NCI-H1092 treated with DMSO at 0.1 percent for 48 hours (cell line): Measurements from ENCODE around the gene RAB11FIP5.
"Not testable (repeated sequence)": the region's sequence is repeated elsewhere in the genome, so short reads cannot be mapped to it uniquely, and the experiment has no call there.

Experiments
- DNase-seq: peaks from one replicate; lab custom pipeline; 2025; lab: John Stamatoyannopoulos, UW

RAB11FIP5 gene

DNA sequence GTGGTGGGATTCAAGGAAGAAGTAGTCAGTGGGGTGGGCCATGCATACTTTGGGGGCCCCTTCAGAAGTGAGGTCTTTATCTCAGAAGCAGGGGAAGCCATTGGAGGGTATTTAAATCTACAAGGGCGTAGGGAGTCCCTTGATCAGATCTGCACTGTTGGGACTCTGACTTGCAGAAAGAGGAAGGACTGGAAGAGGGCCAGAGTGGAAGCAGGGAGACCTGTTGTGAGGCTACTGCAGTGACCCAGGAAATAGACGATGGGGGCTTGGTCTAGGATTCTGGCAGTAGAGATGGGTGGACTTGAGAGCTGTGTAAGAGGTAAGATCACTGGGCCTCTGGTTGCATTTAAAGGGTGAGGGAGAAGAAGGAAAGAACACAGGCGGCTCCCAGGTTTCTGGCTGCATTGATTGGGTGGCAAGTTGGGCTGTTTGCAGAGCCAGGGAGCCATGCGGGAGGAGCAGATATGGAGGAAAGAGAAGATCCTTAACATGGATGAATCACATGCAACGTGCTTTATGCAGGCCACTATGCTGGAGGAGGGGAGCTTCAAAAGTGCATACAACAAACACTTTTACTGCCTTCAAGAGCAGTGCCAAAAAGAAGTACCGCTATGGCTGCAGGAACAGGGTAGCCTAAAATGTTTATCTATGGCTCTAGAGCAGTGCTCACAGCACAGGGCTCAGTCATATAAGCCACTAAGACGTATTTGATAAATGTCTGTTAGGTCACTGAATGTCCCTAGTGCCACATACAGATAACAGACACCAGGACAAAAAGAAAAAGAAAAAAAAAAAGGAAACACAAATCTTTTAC lies 43.5 kb downstream of the RAB11FIP5 start:
- no peak for DNase-seq

GRCh38 chr2:73068147-73068546 lies 44.6 kb downstream of the RAB11FIP5 start:
- no peak for DNase-seq

DNA sequence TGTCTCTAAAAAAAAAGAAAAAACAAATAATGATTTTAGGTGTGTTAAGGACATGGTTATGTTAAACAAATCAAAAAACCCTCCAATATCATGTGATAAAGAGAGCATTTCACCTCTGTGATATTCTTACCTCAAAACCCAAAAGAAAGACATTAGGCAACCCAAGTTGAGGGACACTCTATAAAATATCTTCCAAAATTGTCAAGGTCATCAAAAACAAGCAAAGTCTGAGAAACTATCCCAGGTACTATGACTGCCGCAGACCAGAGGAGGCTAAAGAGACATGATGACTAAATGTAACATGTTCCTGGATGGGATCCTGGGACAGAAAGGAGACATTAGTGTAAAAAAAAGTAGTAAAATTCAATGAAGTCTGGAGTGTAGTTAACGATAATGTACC lies 45.7 kb downstream of the RAB11FIP5 start:
- no peak for DNase-seq

DNA sequence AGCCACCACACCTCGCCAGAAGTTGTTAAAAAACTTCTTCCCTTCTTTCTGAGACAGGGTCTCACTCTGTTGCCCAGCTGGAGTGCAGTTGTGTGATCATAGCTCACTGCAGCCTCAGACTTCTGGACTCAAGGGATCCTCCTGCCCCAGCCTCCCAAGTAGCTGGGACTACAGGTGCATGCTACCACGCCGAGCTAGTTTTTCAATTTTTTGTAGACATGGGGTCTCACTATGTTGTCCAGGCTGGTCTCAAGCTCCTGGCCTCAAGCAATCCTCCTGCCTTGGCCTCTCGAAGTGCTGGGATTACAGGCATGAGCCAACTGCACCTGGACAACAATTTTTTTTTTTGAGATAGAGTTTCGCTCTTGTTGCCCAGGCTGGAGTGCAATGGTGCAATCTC lies 47.7 kb downstream of the RAB11FIP5 start:
- not testable (repeated sequence) for DNase-seq

DNA sequence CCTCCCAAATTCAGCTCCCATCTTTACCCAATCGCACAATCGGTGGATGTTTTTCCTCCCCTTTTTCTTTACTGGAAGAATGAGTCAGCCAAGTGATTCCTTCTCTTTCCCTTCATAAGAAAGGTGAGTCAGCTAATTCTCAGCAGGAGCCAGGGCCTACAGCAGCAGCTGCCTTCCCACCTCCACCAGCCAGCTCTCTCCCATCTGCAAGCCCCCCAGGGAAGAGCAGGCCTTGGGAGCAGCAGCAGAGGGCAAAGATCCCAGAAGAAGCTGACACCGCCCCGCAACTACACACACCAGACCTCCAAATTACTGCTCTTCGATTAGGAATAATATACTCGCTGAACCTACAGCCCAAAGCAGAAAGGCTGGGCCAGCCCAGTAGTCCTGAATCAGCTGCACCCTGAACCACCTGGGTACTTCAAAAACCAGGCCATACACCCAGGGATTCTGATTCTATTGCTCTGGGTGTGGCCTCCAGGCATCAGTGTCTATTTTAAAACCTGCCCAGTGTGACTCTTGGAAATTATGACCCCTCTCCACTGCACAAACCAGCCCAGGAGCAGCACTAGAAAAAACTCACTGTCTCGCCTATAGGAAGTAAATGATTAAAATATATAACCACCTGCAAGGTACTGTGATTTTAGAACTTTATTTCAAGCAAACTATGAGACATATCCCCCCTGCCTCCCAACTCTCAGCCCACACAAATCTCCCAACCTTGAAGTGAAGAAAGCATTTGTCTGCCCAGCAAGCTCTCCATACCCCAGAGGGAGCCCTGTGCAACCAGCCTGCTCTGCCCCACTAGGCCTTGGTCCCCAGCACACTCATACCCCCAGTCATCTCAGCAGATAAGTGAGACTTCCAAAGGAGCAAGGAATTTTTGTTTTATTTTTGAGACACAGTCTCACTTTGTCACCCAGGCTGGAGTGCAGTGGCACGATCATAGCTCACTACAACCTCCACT lies 48.6 kb downstream of the RAB11FIP5 start:
- DNase-seq, result no peak

DNA sequence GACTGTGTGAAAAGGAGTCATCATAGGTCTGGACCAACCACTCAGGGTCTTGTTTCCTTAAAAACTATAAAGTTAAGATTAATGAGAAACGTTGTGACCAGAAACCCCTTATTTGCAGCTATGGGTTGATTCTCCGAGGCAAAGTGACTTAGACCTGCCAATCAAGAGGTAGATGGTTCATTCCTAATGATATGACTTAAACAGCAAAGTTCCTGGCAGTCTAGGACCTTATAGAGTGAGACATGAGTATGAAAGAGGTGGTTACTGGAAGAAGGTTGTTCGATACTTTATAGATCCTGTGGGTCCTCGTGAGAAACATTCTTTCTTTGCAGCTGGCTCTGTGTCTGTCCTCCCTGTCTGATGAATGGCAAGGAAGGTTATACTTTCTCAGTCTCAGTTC lies 49.3 kb downstream of the RAB11FIP5 start:
- no peak for DNase-seq

- no peak for DNase-seq
Observed at GRCh38 chr2:73059106-73059505, 53.6 kb downstream of the RAB11FIP5 start.

DNA sequence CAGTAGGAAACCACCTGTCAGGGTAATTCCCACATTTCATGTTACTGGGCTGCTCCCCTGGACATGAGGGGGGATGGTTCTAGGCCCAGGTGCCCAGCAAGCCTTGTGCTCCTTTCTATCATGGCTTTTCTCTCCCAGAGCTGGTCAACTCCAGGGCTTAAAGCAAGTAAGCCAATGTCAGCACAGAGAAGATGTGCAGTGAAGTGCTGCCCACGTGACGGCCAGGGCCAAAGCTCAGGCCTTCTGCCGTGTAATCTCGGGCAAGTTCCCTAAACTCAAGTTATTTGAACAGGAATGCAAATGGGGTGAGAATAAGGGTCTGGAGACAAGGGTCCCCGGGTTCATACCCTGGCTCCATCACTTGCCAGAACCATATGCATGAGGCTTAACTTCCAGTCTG lies 57.8 kb downstream of the RAB11FIP5 start:
- no peak for DNase-seq

- no peak for DNase-seq
Observed at GRCh38 chr2:73053316-73054114, 59.2 kb downstream of the RAB11FIP5 start.

DNA sequence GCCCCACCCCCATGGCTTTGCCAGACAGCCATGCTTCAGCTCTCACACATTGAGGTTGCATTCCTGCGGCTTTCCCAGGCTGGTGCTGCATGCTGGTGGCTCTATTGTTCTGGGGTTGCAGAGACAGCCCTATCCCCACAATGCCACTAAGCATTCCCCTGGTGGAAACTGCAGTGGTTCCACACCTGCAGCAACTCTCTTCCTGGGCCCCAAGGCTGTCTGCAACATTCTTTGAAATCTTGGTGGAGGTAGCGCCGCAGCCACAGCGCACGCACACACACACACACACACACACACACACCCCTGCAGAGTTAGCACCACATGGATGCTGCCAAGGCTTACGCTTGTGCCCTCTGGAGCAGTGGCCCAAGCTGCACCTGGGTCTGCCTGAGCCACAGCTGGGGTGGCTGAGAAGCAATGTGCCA lies 62.6 kb downstream of the RAB11FIP5 start:
- no peak for DNase-seq

DNA sequence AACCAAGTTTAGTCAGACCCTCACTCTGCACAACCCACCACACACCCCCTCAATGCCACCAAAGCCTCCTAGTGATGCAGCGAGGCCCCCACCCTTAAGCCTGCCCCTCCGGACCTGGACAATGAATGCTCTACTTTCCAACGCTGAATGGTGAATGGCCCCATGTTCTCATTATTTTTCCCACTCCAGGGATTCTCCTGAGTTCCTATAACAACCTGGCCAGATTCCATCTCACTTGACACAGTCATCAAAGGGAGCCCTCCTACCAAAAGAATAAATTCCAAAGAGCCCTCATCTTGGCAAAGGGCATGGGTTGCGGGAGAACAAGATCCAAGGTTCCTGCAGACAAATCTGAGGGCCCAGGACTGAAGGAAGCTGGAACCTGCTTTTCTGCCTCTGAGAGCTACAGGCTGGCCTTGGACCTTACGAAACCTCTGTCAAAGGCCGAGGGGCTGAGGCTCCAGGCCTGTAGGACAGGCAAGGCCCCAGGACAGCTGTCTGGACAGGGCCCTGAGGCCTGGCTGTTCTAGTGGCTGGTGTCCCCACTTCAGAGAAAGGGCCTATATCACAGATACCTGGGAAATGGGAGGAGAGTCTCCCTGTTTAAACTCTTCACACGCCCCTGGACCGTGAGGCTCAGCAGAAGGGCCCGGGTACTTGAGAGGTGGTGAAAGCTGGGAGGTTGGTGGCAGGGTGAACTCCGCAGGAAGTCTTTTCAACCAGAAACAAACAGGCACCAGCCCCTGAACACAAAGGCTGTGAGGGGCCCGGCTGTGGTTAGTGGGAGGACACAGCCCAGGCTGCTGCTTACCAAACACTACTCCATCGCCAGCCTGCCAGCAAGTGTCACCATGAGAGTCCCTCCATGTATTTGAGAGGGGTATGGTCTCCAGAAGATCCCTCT lies 68.6 kb downstream of the RAB11FIP5 start:
- peak; percentile 4 for DNase-seq

GRCh38 chr2:73043276-73043675 lies 69.5 kb downstream of the RAB11FIP5 start:
- no peak for DNase-seq

DNA sequence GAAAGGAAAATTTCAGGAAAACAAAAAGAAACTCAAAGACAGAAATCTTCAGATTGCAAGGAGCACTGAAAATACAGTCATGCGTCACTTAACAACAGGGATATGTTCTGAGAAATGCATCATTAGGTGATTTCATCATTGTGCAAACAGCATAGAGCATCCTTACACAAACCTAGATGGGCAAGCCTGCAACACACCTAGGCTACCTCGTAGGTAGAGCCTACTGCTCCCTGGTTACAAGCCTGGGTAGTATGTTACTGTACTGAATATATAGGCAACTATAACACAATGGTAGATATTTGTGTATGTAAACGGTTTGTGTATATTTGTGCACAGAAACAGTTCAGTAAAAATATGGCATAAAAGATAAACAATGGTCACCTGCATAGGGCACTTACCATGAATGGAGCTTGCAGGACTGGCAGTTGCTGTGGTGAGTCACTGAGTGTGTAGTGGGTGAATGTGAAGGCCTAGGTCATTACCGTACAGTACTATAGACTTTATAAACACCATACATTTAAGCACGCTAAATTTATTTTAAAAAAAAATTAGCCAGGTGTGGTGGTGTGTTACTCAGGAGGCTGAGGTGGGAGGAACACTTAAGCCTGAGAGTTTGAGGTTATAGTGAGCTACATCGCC lies 74.7 kb downstream of the RAB11FIP5 start:
- DNase-seq, result no peak

DNA sequence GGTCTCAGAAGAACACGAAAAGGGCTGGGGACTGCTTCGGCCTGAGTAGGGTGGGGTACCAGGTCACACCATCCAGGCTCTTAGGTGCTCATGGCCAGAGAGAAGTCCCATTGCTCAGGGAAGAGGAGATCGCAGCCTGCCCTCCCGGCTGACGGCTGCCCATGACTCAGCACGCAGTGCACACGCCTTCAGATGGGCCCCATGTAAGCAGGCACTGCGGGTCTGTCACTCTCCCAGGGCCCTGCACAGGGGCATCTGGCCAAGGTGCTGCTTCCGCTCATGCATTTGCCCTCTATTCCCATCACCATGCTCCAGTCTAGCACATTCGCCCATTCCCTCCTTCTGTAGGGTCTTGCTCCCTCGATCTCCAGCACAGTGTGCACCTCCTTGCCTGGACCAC lies 76.0 kb downstream of the RAB11FIP5 start:
- no peak for DNase-seq

DNA sequence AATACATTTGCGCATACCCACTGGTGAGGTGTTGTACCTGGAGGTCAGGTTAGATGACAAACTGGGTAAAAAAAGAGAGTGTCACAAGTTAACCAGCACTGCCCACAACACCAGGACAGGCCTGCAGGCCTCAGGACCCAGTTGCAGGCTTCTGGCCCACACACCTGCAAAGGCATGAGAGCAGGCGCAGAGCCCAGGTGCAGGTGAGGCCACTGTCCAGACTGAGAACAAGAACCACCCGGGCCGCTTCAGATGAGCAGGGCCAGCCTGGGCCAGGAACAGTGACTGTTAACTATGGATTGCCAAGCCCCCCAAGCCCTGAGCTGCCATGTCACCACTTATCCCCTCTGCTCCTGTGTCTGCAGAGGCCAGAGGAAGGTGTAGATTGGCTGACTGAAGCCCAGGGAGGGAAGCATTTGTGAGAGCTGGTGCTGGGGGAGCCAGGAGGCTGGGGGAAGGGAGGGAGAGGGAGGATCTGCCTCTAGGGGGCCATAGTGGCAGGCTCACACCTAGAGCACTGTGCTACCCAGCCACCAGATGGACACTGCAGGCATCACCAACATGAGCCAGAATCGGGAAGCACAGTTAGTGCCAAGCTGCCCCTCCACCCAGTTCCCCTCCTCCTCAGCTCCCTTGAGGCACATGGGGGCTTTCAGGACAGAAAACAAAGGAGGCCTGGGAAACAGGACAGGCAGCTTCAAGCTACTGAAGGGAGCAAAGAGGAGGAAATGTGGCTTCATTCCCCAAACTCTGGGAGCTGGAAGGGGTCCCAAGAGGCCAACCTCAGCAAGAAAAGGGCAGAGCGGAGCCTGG lies 76.6 kb downstream of the RAB11FIP5 start:
- no peak for DNase-seq

DNA sequence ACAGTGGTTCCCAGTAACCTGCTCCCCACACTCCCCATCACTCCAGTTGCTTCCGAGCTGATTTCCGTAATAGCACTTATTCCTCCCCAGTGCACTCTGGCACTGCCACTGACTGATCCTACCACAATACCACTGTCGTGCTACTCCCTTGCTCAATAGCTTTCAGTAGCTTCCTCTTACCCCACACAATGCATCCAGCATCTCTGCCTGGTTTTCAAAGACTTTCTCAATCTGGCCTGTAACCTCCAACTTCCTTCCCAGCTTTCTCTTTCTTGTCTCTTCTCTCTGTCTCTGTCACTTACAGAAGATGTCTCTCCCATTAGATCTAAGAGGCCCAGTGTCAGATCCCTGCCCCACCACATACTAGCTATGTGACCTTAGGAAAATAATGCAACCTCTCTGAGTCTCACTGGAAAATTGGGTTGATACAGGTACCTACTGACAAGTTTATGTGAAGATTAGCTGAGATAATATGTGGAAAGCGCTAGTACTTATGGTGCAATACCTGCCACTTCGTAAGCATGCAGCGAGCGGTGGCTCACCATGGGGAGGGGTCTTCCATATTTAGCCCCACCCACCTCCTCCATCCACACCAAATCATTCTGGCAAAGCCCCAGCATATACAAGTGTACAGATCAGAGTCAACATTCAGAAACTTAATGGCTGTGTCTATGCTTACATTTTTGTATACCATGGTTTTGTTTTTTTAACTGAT lies 77.9 kb downstream of the RAB11FIP5 start:
- DNase-seq, result no peak

DNA sequence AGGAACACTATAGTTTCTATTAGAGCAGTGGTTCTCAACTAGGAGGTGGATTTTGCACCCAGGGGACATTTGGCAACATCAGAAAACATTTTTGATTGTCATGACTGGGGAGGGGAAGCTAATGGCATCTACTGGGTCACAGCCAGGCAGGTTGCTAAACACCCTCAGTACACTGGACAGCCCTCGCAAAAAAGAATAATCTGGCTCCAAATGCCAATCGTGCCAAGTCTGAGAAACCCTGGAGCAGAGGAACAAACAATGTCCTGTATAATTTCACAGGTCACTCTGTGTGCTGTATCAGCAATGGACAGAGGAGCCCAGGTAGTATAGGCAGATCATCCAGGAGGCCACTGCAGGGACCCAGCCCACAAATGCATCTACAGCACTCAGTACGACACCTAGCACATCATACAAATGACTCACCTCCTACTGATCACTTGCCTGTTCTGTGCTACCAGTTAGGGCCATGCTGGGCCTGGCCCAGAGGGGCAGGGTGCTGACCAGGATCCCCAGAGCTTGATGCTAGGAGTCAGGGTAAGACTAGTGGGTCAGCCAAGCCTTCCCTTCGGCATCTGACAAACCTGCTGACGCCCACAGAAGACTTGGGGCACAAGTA lies 78.9 kb downstream of the RAB11FIP5 start:
- no peak for DNase-seq

DNA sequence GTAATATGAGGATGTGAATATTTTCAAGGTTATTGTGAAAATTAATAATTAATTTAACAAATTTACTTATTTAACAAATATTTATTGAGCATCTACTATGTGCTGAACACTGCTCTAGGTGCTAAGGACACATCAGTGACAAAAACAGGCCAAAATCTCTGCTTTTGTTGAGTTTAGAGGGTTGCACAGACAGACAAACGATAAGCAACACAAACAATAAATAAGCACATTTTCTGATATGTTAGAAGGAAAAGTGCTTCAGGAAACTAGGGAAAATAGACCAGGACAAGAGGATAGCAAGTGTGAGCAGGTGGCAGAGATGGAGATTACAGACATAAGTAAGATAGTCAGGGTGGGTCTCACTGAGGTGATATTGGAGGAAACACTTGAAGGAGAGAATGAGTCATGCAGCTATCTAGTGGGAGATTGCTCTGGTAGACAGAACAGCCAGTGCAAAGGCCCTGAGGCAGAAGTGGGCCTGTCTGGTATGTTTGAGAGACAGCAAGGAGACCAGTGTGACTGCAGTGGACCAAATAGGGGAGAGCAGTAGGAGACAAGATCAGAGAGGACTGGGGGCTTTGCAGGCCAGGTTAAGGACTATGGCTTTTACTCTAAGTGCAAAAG lies 79.5 kb downstream of the RAB11FIP5 start:
- DNase-seq, result no peak
